RWPE2 (cell line): ENCODE data around the gene MDGA2.
A peak's percentile ranks its signal among the peaks of the same experiment; 100 is the strongest.
"Not testable (repeated sequence)": the region's sequence is repeated elsewhere in the genome, so short reads cannot be mapped to it uniquely, and the experiment has no call there.

Source experiments
- ATAC-seq: fragments of 200-7000 bp; cut with Tn5 transposase; 3 replicates; pipeline ENCODE4 v1.9.1; 2021; ENCODE audit warnings: low read depth
- DNase-seq: peaks from one replicate; pipeline ENCODE4 v3.0.0-alpha.2; 2020; ENCODE audit warnings: low spot score
- H3K27ac ChIP-seq: fragments of 450-650 bp; 2 replicates; pipeline ENCODE4 v1.5.1; 2017; ENCODE audit warnings: mild to moderate bottlenecking; ENCODE audit not compliant: poor library complexity, severe bottlenecking
- H3K27me3 ChIP-seq: fragments of 250-450 bp; sonication (Bioruptor Pico); 2 replicates; pipeline ENCODE4 v1.5.1; 2021; ENCODE audit warnings: mild to moderate bottlenecking, moderate library complexity; ENCODE audit not compliant: insufficient read depth, poor library complexity, severe bottlenecking
- H3K36me3 ChIP-seq: fragments of 250-450 bp; sonication (Bioruptor Pico); 2 replicates; pipeline ENCODE4 v1.5.1; 2020; ENCODE audit warnings: low read depth, mild to moderate bottlenecking, moderate library complexity
- H3K4me1 ChIP-seq: fragments of 250-450 bp; sonication (Bioruptor Pico); 2 replicates; pipeline ENCODE4 v1.5.1; 2021; ENCODE audit warnings: mild to moderate bottlenecking, moderate library complexity; ENCODE audit not compliant: insufficient read depth, poor library complexity, severe bottlenecking
- H3K4me3 ChIP-seq: fragments of 250-450 bp; sonication (Bioruptor Pico); 2 replicates; pipeline ENCODE4 v1.5.1; 2021; ENCODE audit warnings: mild to moderate bottlenecking, moderate library complexity; ENCODE audit not compliant: severe bottlenecking
- H3K9me3 ChIP-seq: fragments of 250-450 bp; sonication (Bioruptor Pico); 2 replicates; pipeline ENCODE4 v1.5.1; 2021; ENCODE audit warnings: mild to moderate bottlenecking, moderate library complexity; ENCODE audit not compliant: severe bottlenecking
- CTCF ChIP-seq: fragments of 450-650 bp; IDR thresholded peaks from one replicate; pipeline ENCODE4 v1.5.1; 2017; ENCODE audit warnings: mild to moderate bottlenecking, moderate library complexity; ENCODE audit not compliant: poor library complexity, severe bottlenecking

Gene MDGA2

GRCh38 chr14:46951103-46951502, 724.3 kb downstream of the MDGA2 start:
- Histone ChIP-seq H3K27me3 (no peaks in the 10 kb centered on the region), H3K9me3 (no peaks in the 10 kb centered on the region), H3K27ac (no peak overlapping the region), H3K36me3 (no peaks in the 10 kb centered on the region), H3K4me3 (no peak overlapping the region), H3K4me1 (no peaks in the 10 kb centered on the region)
- TF ChIP-seq CTCF = peak; percentile 19
- no peak for DNase-seq
- peak; percentile 31; the same call in 1 of the 3 replicates for ATAC-seq

GRCh38 chr14:46940611-46941010, 734.8 kb downstream of the MDGA2 start:
- Histone ChIP-seq H3K4me1 (no peaks in the 10 kb centered on the region), H3K9me3 (no peaks in the 10 kb centered on the region), H3K27ac (no peak overlapping the region), H3K27me3 (peaks cover 11% of the 10 kb centered on the region), H3K36me3 (no peaks in the 10 kb centered on the region), H3K4me3 (no peak overlapping the region)
- no peak for DNase-seq
- TF ChIP-seq CTCF = no peak
- no peak for ATAC-seq

GRCh38 chr14:46920542-46920941, 754.9 kb downstream of the MDGA2 start:
- no peak for DNase-seq
- no peak overlapping the region for H3K27ac ChIP-seq
- no peaks in the 10 kb centered on the region for H3K4me1 ChIP-seq
- H3K27me3 ChIP-seq = no peaks in the 10 kb centered on the region
- no peaks in the 10 kb centered on the region for H3K9me3 ChIP-seq
- no peak overlapping the region for H3K4me3 ChIP-seq
- no peak for ATAC-seq
- no peak for TF ChIP-seq CTCF
- no peaks in the 10 kb centered on the region for H3K36me3 ChIP-seq

GRCh38 chr14:46915539-46915938, 759.9 kb downstream of the MDGA2 start:
- not testable (repeated sequence) for H3K27ac ChIP-seq, ATAC-seq, H3K9me3 ChIP-seq, H3K36me3 ChIP-seq, H3K4me3 ChIP-seq, DNase-seq, H3K4me1 ChIP-seq
- peaks cover 27% of the 10 kb centered on the region for H3K27me3 ChIP-seq

GRCh38 chr14:46902837-46903236, 772.6 kb downstream of the MDGA2 start:
- no peak for ATAC-seq
- Histone ChIP-seq H3K9me3 (no peaks in the 10 kb centered on the region), H3K36me3 (no peaks in the 10 kb centered on the region), H3K27me3 (peaks cover 21% of the 10 kb centered on the region), H3K4me1 (no peaks in the 10 kb centered on the region), H3K4me3 (no peak overlapping the region), H3K27ac (no peak overlapping the region)
- TF ChIP-seq CTCF = no peak
- no peak for DNase-seq
